ENCODE results near the gene CD2.

DNA sequence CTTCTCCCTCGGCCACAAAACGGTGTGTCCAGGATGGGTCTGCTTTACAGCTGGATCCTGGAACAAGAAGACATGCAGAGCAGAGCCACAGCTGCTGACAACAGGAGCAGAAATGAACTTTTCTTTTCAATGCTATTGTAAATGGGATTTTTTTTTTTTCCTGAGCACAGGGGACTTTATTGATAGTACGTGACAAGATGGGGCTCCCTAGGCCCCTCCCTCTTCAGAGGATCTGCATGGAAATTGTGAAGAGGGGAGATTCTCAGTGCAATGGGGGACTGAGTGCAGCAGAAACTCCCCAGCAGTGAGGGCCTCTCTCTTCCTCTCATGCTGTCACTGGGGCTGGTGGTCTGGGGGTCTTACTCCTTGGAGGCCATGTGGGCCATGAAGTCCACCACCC is 40.8 kb upstream of the CD2 start:
- TF ChIP-seq, protein P1, sequence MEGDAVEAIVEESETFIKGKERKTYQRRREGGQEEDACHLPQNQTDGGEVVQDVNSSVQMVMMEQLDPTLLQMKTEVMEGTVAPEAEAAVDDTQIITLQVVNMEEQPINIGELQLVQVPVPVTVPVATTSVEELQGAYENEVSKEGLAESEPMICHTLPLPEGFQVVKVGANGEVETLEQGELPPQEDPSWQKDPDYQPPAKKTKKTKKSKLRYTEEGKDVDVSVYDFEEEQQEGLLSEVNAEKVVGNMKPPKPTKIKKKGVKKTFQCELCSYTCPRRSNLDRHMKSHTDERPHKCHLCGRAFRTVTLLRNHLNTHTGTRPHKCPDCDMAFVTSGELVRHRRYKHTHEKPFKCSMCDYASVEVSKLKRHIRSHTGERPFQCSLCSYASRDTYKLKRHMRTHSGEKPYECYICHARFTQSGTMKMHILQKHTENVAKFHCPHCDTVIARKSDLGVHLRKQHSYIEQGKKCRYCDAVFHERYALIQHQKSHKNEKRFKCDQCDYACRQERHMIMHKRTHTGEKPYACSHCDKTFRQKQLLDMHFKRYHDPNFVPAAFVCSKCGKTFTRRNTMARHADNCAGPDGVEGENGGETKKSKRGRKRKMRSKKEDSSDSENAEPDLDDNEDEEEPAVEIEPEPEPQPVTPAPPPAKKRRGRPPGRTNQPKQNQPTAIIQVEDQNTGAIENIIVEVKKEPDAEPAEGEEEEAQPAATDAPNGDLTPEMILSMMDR (IDR thresholded peaks at IDR 0.05), result no peak
- TF ChIP-seq POLR2A (IDR thresholded peaks at IDR 0.05), result no peak
